HG03457 (cell line): ENCODE results near the gene NUMA1.

Experiments used
- ATAC-seq: cut with Tn5 transposase; IDR thresholded peaks from one replicate; pipeline ENCODE4 v1.9.1; 2021; ENCODE audit warnings: moderate number of reproducible peaks; ENCODE audit not compliant: unreplicated experiment

NUMA1 gene

DNA sequence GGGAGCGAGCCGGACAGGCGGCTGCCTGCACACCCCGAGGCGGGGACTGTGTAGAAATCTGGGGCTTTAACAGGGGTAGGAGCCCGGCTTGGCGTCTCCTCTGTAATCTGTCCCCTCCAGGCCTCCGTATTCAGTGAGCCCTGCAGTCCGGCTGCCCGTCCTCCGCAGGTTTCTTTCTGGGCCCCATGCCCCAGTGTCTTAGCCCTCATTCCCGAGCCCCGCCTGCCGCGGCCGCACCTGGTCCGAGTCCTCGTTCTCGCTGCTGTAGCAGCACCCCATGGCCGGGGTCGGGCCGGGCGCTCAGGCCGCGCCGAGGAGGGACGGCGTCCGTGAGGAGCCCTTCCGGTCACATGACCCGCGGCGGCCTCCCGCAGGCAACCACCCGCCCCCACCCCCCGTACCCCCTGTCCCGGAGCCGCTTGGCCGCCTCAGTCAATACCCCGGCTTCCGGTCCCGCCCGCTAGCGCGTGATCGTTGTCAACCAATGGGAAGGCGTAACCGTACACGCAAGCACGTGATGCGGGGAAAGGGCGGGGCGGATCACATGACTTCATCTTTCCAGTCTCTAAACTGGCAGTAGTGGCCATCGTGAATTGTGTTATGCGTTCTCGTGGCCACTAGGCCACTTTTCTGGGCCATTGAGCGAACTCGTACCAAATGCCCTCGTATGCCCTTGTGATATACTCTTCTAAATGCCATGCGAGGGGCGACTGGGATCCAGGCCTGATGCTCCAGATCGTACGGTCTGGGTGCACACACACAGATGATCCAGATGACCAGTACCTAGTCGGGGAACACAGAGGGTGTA lies 22.8 kb upstream of the NUMA1 start, which contains the start of gene LAMTOR1:
LAMTOR1 (minus strand) TSS at position 352 of the 808 bp plus-strand sequence; CDS start at position 279, 73 bp downstream.
- peak; percentile 63 for ATAC-seq

- no peak for ATAC-seq
These were observed 22.2 kb upstream of the NUMA1 start for GRCh38 chr11:72102631-72102945.

- ATAC-seq, result no peak
These were observed 21.8 kb upstream of the NUMA1 start for GRCh38 chr11:72102162-72102561.

GRCh38 chr11:72100462-72100861 lies 20.1 kb upstream of the NUMA1 start:
- no peak for ATAC-seq

- ATAC-seq, result no peak
These were observed 19.7 kb upstream of the NUMA1 start for GRCh38 chr11:72100009-72100408.

DNA sequence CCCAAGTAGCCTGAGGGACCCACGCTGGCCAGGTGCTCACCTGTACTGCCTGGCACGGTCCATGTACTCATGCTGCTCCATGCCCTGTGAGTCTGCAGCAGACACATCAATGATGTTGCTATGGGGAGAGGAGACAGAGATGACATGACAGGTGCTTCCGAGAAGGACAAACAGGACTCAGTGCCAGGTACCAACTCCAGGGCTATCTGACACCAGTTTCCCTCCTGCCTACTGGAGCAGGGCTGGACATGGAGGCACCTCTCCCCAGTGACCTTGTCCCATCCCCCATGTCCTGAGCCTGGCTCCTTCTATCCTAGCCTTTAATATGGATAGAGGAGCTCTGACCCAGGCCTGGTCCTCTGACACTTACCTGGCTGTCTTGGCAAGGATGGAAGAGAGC lies 18.4 kb upstream of the NUMA1 start:
- no peak for ATAC-seq

- no peak for ATAC-seq
These were observed 10.9 kb upstream of the NUMA1 start for GRCh38 chr11:72091292-72091691.

GRCh38 chr11:72088076-72088808 lies 7.9 kb upstream of the NUMA1 start:
- ATAC-seq, result no peak

- no peak for ATAC-seq
These were observed 5.4 kb upstream of the NUMA1 start for GRCh38 chr11:72085621-72086351.

GRCh38 chr11:72084965-72085364 lies 4.6 kb upstream of the NUMA1 start:
- ATAC-seq, result no peak

DNA sequence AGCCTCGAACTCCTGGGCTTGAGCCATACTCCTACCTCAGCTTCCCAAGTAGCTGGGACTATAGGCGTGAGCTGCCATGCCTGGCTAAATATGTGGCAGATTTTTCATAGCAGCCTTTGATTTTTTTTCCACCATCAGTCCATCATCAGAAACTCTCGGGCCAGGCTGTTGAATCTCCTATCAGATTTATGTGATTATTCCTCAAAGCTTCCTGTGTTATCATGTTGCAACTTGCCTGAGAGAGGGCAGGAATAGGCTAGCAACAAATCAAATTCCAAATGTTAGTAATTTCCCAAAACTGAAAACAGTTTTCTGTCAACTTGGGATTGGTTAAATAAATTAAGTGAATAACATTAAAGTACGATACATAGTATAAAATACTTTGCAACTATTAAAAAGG lies 3.7 kb upstream of the NUMA1 start:
- no peak for ATAC-seq

DNA sequence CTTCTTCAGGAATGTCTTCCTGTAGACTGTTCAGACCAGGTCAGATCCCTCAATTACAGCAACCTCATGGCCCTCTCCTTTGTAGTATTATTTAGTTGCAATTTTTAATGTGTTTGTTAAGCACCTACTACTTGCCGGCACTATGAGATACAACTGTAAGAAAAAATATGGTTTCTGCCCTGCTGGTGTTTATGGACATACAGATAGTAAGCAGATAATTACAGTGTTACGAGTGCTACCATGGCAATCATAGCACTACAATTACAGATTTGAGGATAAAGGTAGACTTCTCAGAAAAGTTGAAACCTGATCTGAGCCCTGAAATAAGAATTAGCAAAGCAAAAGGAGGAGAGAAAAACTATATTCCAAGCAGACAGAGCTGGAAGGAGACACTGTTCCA lies 3.1 kb upstream of the NUMA1 start:
- no peak for ATAC-seq

DNA sequence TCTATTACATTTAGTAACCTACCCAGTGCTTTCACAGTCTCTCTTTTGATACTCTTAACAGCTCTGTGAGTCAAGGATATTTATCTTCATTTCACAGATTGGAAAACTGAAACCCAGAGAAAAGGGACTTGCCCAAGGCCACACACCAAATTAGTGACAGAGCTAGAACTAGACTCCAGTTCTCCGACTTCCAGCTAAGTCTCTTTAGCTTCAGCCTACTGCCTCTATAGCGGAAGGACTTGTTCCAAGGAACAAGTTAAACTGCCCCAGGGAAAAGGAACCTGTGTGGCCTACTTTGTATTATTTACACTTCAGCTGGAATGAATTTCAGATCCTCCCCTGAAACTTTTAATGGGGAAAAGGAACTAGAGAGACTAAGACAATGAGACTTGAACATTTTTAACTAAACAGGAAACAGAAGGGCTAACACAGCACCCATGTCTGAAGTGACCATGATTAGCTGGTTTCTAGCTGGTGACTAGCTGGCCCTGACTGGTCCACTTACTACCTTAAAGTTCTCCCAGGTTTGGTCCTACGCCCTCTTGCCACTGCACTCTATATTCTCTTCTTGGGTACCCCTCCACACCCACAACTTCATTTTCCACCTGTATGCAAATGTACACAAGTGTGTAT lies 1.6 kb upstream of the NUMA1 start:
- no peak for ATAC-seq

- no peak for ATAC-seq
These were observed 872 bp upstream of the NUMA1 start for GRCh38 chr11:72081184-72081644.

- no peak for ATAC-seq
These were observed 470 bp downstream of the NUMA1 start for GRCh38 chr11:72079819-72080325.

DNA sequence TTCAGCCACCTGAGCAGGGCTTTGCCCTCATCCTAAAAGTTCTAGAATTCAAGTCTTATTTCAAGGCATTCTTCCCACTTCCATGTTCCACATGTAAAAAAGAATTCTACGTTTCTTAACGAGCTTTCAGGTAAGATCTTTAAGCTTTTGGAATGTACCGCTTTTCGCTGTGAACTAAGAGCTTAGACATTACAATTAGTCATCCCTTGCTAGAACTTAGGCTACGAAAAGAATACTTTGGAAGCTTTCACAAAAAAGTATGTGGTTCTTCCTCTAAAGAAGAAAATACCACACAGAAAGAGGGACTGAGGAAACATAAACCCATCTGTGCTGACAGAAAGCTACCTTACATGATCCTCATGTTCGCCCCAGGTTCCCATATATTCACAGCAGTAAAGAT lies 1.9 kb downstream of the NUMA1 start:
- no peak for ATAC-seq

- no peak for ATAC-seq
These were observed 4.6 kb downstream of the NUMA1 start for GRCh38 chr11:72075756-72076155.

DNA sequence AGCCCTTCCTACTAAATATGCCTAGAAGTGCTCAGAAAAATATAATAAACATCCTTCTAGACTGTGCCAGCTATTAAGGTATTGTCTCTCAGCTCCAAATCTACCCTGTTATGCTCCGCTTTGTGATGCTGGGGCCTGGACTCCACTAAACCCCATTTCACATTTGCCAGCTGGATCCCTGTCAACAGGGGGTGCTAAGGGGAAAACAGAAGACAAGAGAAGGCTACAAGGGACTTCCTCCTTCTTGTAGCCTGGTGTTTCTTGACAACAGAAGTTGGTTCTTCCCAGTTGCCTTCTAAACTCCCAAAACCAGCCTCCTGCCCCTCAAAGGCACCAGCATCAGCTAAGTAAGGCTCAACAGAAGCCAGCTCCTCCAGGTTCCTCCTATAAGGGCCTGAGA lies 5.2 kb downstream of the NUMA1 start:
- no peak for ATAC-seq

- no peak for ATAC-seq
These were observed 8.0 kb downstream of the NUMA1 start for GRCh38 chr11:72072348-72072747.

- no peak for ATAC-seq
These were observed 9.9 kb downstream of the NUMA1 start for GRCh38 chr11:72070491-72070890.

GRCh38 chr11:72069787-72070251 lies 10.5 kb downstream of the NUMA1 start:
- no peak for ATAC-seq
